Measurements from ENCODE around the gene UBTF.

GRCh38 chr17:44219108-44219615 is 313 bp downstream of the UBTF start:
- TF ChIP-seq CTCF (IDR thresholded peaks at IDR 0.05; ENCODE audit: low read length) (no peak), EZH2 (IDR thresholded peaks at IDR 0.05; ENCODE audit: borderline replicate concordance, low read length) (no peak)
